Activated T-helper 1 cell treated with Interleukin-2 at 50 U/mL for 16 hours (primary cell): Measurements from ENCODE around the gene KHDRBS1.
"Not testable (repeated sequence)": the region's sequence is repeated elsewhere in the genome, so short reads cannot be mapped to it uniquely, and the experiment has no call there.

Source experiments
- DNase-seq: peaks from one replicate; pipeline ENCODE4 v3.0.0-alpha.2; 2020; ENCODE audit warnings: low read depth

Gene KHDRBS1

GRCh38 chr1:32012709-32013385, 821 bp upstream of the KHDRBS1 start:
- no peak for DNase-seq

- DNase-seq, result peak; percentile 14
Observed at GRCh38 chr1:32014199-32014947, 705 bp downstream of the KHDRBS1 start.

DNA sequence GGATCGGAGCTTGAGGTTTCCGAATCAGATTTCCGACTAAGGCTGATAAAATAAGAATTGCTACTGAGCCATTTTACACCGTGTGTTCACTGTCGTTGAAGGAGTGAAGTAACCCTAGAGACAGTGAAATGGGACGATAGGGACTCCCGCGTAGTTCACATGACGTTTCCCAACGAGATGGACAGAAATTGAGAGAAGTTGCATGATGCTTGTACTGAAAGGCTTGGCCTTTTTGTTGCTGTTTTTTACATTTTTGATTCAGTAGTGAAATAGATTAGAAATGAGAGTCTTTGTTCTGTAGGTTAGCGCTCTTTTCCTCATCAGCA, 1.2 kb downstream of the KHDRBS1 start:
- DNase-seq, result no peak

DNA sequence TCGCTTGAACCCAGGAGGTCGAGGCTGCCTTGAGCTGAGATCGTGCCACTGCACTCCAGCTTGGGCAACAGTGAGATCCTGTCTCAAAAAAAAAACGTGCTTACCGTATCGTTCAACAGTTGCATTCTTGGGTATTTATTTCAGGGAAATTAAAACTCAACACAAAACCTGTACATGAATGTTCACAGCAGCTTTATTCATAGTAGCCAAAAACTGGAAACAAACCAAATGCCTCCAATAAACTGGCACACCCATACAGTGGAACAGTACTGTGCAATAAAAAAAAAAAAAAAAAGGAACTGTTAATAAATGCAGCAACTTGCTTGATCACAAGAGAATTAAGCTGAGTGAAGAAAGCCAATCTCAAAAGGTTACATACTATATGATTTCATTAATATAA, 6.7 kb downstream of the KHDRBS1 start:
- no peak for DNase-seq

DNA sequence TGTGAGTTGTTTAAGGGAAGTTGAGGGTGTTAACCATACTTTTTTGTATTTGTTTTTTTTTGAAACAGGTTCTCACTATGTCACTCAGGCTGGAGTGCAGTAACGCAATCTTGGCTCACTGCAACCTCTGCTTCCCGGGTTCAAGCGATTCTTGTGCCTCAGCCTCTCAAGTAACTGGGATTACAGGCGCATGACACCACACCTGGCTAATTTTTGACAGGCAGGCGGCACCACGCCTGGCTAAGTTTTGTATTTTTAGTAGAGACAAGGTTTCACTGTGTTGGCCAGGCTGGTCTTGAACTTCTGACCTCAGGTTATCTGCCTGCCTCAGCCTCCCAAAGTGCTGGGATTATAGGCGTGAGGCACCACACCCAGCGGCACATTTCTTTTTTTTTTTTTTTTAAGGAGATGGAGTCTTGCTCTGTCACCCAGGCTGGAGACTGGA, 7.9 kb downstream of the KHDRBS1 start:
- DNase-seq, result not testable (repeated sequence)

DNA sequence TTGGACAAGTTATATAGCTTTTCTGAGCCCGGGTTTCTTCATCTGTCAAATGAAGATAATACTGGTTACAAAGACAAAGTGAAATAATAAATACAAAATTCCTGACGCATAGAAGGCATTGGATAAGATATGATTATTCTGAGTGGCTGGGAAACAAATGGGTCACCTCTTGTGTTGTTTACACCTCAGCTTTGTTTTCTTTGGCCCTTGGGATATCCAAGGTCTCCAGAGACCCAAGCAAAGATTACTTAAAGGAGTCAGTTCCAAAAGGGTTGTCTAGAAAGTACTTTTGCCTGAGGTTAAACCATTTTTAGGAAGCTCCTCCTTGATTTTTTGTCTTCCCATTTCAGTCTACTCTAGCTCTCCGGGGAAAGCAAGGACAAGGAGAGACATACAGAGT, 9.7 kb downstream of the KHDRBS1 start:
- DNase-seq, result no peak

DNA sequence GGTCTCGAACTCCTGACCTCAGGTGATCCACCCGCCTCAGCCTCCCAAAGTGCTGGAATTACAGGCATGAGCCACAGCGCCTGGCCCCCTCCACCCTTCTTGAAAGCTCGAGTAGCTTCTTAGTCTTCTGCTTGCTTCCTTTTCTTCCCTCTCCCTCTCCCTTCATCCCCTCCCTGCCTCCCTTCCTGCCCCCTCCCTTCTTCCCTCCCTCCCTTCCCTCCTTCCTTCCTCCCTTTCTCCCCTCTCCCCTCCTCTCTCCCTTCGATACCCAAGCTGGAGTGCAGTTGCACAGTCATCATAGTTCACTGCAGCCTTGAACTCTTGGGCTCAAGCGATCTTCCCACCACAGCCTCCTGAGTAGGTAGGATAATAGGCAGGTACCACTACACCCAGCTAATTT, 11.8 kb downstream of the KHDRBS1 start:
- no peak for DNase-seq

DNA sequence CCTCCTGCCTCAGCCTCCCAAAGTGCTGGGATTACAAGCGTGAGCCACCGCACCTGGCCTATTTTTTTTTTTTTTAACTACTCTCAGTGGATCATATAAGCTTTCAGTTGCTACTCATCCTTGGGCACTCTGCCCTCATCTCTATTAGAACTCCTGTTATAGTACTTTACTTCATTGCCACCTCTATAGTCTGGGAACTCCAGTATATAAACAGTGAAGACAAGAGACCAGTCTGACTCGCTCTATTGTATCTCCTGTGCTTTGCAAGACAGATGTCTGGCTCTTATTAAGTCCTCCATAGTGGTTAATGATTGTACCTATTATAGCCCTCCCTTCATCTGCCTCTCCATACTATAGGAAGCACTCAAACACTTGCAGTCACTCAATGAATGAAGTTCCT, 15.1 kb downstream of the KHDRBS1 start:
- no peak for DNase-seq

DNA sequence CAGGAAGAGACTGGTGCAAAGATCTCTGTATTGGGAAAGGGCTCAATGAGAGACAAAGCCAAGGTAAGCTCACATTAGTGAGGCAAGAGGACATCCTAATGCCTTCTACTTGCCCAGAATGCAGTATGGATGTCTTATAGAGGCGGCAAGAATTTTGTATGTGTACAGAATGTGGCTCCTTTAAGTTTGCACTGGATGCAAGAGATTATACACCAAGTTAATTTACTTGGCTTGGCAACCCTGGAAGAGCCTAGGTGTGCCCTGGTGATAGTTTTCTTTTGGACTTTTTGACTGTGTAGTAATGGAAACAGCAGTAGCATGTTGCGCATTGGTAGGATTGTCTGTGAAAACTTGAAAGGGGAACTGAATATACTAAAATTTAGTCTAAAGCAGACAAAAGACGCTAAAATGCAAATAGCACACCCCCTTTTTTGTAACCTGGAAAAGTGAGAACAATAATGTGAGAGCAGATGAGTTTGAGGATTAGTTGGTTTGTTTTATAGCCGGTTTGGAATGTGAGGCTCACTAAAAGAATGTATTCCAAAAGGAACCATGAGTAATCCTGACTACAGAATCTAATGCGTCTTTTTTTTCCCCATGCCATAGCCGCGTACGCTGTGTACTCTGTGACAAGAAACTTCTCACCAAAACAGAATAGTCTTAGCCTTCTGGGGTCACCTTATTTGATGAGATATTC, 18.1 kb downstream of the KHDRBS1 start:
- no peak for DNase-seq

DNA sequence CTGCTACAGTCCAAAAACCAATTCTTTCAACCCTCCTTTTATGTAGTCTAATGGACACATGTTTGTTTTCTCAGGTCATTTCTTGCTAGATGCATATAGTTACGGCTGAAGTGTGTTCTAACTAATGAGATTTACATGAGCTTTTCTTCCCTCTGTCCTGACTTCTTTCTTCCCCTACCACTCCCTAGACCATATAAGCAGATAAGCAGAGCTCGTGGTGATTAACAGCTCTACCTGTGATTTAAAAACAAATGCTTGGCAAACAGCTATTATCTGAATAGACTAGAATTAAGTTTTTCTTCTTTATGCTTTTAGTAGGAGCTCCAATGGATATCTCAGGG, 18.6 kb downstream of the KHDRBS1 start:
- DNase-seq, result no peak

GRCh38 chr1:32035119-32035518, 21.5 kb downstream of the KHDRBS1 start:
- DNase-seq, result no peak

GRCh38 chr1:32040711-32041110, 27.0 kb downstream of the KHDRBS1 start:
- DNase-seq, result no peak

DNA sequence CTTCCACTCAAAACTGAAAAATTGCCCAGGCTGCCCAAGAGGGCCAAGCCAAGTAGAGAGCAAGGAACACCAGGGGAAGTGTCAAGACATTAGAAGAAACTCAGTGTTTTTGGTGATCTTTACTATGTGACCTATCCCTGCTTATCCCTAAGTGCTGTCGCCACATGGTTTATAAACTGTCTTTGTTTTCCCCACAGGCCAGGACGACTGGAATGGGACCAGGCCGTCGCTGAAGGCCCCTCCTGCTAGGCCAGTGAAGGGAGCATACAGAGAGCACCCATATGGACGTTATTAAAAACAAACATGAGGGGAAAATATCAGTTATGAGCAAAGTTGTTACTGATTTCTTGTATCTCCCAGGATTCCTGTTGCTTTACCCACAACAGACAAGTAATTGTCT, 28.7 kb downstream of the KHDRBS1 start:
- DNase-seq, result no peak

- no peak for DNase-seq
Observed at GRCh38 chr1:32044234-32044633, 30.6 kb downstream of the KHDRBS1 start.

- no peak for DNase-seq
Observed at GRCh38 chr1:32045772-32046171, 32.1 kb downstream of the KHDRBS1 start.

DNA sequence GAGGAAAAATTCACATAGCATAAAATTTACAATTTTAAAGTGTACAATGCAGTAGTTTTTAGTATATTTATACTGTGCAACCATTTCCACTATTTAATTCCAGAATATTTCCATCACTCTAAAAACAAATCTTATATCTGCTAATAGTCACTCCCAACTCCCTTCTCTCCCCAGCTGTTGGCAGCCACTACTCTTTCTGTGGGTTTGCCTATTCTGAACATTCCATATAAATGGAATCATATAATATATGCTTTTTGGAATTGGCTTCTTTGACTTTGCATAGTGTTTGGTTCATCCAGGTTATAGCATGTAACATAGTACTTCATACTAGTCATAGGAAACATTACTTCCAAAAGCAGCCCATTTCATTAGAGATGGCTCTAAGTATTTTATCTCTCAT, 34.0 kb downstream of the KHDRBS1 start:
- no peak for DNase-seq

- no peak for DNase-seq
Observed at GRCh38 chr1:32048440-32048839, 34.8 kb downstream of the KHDRBS1 start.

GRCh38 chr1:32051706-32052105, 38.0 kb downstream of the KHDRBS1 start:
- DNase-seq, result no peak

DNA sequence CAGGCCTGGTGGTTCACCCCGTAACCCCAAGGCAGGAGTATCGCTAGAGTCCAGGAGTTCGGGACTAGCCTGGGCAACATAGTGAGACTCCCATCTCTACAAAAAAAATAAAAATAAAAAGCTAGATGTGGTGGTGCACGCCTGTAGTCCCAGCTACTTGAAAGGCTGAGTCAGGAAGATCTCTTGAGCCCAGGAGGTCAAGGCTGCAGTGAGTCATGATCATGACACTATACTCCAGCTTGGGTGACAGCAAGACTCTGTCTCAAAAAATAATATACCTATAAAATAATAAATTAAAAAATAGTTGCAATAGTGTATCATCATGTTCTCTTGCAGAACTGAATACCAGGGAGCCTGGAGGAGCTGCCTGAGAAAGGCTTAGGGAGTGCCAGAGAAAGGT, 39.2 kb downstream of the KHDRBS1 start:
- no peak for DNase-seq

- DNase-seq, result no peak
Observed at GRCh38 chr1:32055416-32055815, 41.7 kb downstream of the KHDRBS1 start.

DNA sequence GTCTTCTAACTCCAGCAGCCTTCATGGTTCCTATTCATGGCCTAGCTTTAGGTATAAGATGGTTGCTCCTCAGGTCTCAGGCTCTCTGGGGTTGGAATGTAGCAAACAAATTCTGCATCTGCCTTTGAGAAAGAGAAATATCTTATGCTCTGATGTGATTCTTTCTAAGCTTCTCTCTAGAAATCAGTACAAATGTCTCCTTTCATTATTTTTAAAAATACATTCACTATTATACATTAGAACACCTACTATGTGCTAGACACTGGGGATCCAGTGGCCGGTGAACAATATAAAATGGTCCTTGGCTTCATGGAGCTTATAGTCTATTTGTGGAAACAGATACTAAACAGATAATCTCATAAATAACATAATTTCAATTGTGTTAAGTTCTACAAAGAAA, 42.9 kb downstream of the KHDRBS1 start:
- DNase-seq, result no peak

DNA sequence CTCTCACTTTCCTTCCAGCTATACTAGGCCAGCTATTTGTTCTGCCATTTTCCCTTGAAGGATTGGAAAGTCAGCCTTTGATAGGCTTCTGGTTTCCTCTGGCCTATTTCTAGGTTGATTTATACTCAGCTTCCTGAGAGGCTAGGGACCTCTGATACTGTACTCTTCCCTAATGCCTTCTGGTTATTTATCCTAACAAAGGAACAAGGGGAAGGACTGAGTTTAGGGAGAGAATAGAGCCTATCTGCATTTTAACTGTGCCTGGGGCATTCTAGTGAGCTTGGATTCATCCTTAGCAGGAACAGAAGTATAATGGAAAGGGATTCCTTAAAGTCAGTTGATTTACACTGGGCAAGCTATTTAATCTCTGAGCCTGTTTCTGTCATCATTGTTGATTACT, 47.2 kb downstream of the KHDRBS1 start:
- no peak for DNase-seq

DNA sequence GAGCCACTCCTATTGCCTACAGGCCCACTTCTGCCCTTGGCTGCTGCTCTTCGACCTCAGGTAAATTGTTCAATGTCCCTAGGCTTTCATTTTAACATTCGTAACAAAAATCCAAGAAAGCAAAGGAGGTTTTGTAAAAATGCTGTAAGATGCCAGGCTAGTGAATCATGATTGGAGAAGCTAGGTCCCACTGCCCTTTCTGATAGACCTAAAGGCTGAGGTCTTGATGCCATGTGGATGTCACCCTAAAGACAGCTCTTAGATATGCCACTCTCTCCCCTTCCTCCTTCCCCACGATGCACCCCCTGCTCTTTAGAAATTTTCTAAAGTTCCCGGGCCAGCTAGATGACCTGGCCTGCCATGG, 49.2 kb downstream of the KHDRBS1 start:
- no peak for DNase-seq

- DNase-seq, result no peak
Observed at GRCh38 chr1:32063261-32063681, 49.6 kb downstream of the KHDRBS1 start.
